Left renal pelvis (tissue), 4 donors: ENCODE measurements around the gene RGL1. TPM values are rescaled to one million over a fixed set of nuclear protein-coding genes. Genes with fewer than 3 reads are reported as not detected.
"Not testable (repeated sequence)": the region's sequence is repeated elsewhere in the genome, so short reads cannot be mapped to it uniquely, and the experiment has no call there.

Experiments
- DNase-seq, 4 donors: peaks; one replicate each; pipeline ENCODE4 v3.0.0-alpha.2; 2013; ENCODE audit warnings: low read depth in 4 of 4, low spot score in 3 of 4
- polyA plus RNA-seq, 4 donors: library from polyadenylated mRNA; unstranded; fragments of 120-200 nt; gene quantifications; one replicate each; pipeline ENCODE4 v1.2.1, GENCODE V29; 2013; ENCODE audit not compliant: insufficient read length in 4 of 4

The RGL1 gene
- polyA plus RNA-seq, result 100 to 1,000 TPM in 1 of 4 donors, 10 to 100 TPM in 3; 46.7 to 158 (median 55.8) TPM

- peak in 3 of 4 donors; percentile 72 to 75 (median 72) for DNase-seq
Observed at GRCh38 chr1:183804916-183805841, at the start of gene RGL1. Gene RGL1, plus strand, starts transcription at chr1:183805120. Its CDS starts 178 bp downstream, at chr1:183805298.

DNA sequence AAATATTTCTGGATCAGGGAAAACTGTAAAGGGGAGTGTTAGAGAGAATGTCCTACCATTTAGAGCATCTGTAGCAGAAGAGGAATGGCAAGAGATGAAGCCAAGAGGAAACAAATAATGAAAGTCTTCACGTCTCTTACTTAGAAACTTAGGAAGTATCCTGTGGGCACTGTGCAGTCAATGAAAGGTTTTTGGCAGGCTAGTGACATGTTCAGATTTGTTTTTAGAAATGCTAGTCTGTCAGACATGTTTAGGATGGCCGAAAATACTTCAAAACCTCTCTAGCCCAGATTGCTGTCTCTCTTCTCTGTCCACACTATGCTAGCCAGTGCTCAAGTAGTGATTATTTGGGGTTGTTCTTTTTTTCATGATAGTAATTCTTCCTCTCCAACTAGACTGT lies 48.6 kb upstream of the RGL1 start:
- DNase-seq, result no peak

DNA sequence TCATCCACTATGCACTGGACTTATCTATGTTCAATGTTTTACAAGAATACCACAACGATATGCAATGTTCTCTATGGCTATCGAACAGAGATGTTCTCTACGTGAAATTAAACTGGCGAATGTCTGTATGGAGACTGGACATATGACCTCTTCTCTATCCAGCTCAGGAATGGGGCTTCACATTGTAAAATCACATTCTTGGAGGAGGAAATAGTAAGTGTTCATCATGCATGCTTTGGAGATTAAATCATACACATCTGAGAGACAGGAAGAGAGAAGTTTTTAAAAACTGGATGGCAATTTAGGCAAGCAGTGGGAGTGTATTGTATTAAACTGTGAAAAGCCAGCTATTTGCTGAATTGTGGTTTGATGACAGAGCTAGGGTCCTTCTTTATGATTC lies 47.9 kb upstream of the RGL1 start:
- DNase-seq, result no peak

- DNase-seq, result no peak
Observed at GRCh38 chr1:183758913-183759312, 46.0 kb upstream of the RGL1 start.

- DNase-seq, result no peak
Observed at GRCh38 chr1:183760661-183761060, 44.3 kb upstream of the RGL1 start.

DNA sequence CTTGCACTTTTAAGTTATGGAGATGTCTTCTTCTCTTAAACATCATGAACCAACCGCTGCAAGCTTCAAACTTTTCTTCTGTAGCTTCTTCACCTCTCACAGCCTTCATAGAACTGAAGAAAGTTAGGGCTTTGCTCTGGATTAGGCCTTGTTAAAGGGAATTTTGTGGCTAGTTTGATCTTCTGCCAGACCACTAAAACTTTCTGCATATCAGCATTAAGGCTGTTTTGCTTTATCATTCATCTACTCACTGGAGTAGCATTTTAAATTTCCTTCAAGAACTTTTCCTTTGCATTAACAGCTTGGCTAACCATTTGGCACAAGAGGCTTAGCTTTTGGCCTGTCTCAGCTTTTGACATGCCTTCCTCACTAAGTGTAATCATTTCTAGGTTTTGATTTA lies 43.0 kb upstream of the RGL1 start:
- DNase-seq, result no peak

GRCh38 chr1:183762856-183763255 lies 42.1 kb upstream of the RGL1 start:
- not testable (repeated sequence) for DNase-seq

DNA sequence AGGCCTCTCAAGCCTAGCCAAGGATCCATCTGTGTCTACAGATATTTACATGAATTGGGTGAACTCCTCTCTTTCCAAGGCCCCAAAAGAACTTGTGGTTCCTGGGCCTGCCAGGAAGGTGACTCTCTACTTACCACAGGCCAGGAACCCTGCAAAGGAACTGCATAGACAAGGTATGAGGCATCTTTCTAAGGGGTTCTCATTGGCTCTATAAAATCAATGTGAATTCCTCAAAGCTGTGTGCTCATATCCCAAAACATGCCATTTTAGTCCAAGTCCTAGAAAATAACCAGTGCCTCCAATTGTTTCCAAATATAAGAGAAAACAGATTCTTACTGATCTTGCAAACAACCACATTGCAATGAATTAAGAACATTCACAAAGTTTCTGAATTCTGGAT lies 39.9 kb upstream of the RGL1 start:
- no peak for DNase-seq

DNA sequence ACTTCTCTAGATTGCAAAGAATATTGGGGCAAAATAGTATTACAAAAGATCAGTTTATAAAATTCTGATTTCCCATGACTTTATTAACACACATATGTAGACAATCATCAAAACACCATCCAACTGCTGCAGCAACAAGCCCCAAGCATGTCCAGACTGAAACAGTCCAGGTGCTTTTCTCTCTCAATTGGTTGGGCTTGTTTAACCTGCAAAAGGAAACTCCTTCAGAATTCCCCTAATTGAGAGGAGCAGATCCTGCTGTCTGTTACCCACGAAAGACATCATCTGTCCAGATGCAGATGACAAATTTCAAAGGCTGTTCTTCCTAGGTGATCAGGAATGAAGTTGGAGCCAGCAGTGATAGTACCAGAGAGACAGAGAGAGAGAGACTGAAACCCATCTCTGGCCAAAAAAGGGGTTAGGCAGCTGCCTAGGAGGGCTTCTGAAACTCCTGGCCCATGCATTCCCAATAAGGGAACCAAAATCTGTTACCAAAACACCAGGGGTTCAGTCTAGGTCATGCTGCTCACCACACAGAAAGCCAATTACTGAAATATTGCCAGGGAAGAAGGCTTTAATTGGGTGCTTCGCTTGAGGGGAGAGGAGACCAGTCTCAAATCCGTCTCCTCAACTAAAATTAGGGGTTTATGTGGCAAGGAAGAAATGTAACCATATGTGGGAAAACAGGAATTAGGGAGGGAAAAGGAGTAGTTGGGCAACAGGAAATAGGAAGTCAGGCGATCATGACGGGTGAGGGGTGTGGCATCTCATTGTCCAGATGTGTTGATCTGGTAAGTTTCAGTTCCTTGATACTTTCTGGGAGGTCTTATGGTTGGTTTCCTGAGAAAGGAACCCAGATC lies 34.7 kb upstream of the RGL1 start:
- no peak for DNase-seq

- no peak for DNase-seq
Observed at GRCh38 chr1:183770816-183771128, 34.1 kb upstream of the RGL1 start.

GRCh38 chr1:183773482-183774274 lies 31.2 kb upstream of the RGL1 start:
- DNase-seq, result no peak

GRCh38 chr1:183774938-183775337 lies 30.0 kb upstream of the RGL1 start:
- no peak for DNase-seq

DNA sequence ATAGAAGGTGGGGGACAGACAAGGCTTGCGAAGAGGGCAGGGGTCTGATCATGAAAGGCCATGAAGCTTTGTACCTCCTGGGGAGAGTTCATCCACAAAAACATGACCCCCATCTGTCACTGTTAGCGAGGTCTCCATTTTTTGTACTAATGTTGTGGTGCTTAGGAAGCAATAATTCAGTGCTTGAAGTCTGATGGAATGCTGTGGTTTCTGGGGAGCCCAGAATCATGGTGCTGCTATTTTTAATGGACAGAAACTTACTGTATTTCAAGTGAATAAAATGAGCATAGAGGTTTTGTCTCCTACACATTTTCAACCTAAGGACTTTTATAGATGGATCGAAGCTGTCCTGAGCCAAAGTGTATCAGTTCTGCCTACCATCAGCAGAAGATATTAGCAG lies 28.2 kb upstream of the RGL1 start:
- DNase-seq, result no peak

- no peak for DNase-seq
Observed at GRCh38 chr1:183777328-183777727, 27.6 kb upstream of the RGL1 start.

DNA sequence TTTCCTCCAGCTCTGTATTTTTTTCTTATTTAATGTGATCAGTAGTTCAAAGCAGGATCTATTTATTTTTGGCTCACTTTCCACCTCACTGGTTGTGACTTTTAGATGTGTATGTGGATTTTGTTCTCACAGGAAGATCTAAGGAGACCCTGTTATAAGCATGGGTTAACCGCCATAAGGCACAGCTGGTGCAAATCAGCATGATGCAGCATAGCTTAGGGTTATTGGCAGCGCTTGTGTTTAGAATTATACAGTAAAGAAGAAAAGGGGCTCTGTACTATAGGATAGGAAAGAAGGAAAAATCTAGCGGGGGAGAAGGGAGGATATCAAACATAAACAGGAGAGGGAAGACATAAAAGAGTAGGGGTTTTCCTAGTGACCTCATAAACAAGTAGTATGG lies 26.9 kb upstream of the RGL1 start:
- DNase-seq, result peak in 1 of 4 donors; percentile 24

DNA sequence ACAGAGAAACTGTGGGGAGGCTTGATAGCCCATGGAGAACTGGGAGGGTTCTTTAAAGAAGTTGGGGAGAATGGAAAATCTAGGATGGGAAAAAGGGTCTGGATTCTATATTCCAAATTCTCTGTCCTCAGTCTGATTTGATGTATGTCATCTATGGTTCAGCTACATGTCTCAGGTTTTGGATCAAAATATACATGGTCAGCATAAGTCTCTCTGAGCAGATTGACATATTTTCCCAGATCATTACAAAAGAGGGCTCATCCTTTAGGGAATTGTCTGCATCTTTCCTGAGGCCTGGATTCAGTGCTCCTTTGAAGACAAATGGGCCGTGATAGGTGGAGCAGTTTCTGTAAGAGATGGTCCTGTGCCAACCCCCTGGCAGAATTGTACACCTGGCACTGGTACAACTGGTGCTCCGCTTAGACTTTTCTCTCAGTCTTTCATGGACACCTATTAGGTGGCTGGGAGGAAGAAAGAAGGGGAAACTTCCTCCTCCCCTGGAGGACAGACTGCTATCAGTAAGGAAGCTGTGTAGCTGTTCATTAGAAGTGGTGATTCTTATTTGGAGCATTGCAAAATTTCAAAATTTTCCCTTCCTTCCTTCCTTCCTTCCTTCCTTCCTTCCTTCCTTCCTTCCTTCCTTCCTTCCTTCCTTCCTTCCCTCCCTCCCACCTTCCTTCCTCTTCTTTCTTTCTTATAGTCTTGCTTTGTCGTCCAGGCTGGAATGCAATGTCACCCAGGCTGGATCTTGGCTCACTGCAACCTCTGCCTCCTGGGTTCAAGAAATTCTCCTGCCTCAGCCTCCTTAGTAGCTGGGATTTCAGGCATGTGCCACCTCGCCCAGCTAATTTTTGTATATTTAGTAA lies 26.1 kb upstream of the RGL1 start:
- DNase-seq, result no peak

- no peak for DNase-seq
Observed at GRCh38 chr1:183780159-183780558, 24.8 kb upstream of the RGL1 start.

DNA sequence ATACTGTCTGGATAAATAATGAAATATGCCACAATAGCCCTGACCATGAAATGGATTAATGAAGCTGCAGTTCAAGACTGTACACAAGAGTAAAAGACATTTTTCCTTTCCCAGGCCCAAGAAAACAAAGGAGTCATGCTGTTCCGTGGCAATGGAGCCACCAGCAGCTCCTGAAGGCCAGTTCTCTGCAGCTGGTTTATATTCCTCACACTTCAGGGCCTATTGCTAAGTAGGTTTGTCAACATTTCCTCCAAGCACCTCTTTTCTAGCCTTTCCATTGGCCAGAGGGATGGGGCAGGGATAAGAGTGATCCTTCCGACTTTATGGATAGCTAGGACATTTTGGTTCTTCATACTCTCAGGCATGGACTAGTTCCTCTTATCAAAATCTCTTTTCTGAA lies 24.2 kb upstream of the RGL1 start:
- DNase-seq, result no peak

DNA sequence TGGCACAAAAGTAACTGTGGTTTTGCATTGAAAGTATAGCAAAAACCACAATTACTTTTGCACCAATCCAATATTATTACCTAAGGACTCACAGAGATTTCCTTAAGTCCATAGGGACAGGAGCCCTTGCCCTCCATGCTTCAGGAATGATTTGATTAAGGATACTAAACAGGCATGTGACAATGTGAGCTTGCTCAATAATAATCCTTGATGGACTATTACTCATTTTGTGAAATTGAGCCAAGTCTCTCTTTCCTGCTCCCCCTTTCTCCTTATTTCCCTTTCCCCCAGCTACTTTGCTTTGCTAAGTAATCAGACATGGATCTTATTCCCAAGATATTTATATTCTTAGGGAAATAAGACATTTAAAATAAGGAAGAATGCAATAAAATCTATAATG lies 21.6 kb upstream of the RGL1 start:
- DNase-seq, result no peak
